Left cardiac atrium (tissue), 4 donors: ENCODE data around the gene E4F1. TPM values are rescaled to one million over a fixed set of nuclear protein-coding genes. Genes with fewer than 3 reads are reported as not detected.
"Not testable (repeated sequence)": the region's sequence is repeated elsewhere in the genome, so short reads cannot be mapped to it uniquely, and the experiment has no call there.

Experiments
- ATAC-seq, 2 donors: fragments of 200-7000 bp; cut with Tn5 transposase; one replicate each; pipeline ENCODE4 v1.9.1; 2020; ENCODE audit warnings: mild to moderate bottlenecking in 2 of 2, moderate library complexity in 2 of 2
- DNase-seq: peaks from one replicate; pipeline ENCODE4 v3.0.0-alpha.2; 2020
- intact Hi-C, 2 donors: fragments of 100-400 bp; cut with DNase I; formaldehyde crosslinking; loops; one replicate each; pipeline versions ENCODE4 v1.14.1 to v1.15.1; 2022 to 2023
- total RNA-seq, 2 donors: library from RNA; stranded (reverse); fragmentation: NEBNext Ultra II Directional; extraction: Animal tissue kit (Norgen Biotek cat#: 25700); gene quantifications; one replicate each; pipeline ENCODE4 v1.2.1, GENCODE V29; 2021
- donor health status: DM: no; HTN: yes; CAD: no.
- donor health status: DM: no; HTN: yes; CAD: no; lungs with severe emphysema.
- donor health status: DM: yes; HTN: yes; CAD: no.
- donor health status: Dilated cardiomyopathy.

E4F1 gene
- total RNA-seq, 2 donors from 2014 or later: 11.9 to 15.0 TPM

GRCh38 chr16:2203119-2203688 is 20.2 kb upstream of the E4F1 start:
- intact Hi-C loops, ATAC-seq, DNase-seq: not testable (repeated sequence)

DNA sequence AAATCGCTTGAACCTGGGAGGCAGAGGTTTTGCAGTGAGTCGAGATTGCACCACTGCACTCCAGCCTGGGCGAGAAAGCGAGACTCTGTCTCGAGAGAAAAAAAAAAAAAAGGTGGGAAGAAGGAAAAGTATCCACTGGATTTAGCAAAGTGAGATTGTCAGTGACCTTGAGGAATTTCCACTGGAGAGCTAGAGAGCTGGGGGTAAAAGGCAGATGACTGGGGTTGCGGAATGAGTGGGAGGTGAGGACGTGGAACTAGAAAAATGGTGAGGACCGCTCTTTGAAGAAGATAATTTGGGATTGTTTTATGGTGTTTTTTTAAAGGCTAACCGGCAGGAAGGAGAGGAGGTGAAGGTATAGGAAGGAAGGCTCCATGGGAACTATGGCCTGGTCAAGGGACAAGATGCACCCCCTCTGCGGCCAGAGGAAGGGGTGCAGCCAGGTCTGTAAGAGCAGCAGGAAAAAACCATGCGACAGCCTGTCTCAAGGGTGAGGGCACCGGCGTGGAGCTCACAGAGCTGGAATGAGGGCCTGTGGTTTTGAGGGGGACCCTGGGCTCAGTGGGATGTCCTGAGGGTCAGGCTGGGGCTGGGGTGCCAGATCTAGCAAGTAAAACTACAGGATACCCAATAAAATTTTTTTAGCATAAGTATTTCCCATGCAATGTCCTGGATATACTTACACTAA is 18.8 kb upstream of the E4F1 start:
- intact Hi-C loops: no loop called here
- DNase-seq (no peak), ATAC-seq (no peak)

DNA sequence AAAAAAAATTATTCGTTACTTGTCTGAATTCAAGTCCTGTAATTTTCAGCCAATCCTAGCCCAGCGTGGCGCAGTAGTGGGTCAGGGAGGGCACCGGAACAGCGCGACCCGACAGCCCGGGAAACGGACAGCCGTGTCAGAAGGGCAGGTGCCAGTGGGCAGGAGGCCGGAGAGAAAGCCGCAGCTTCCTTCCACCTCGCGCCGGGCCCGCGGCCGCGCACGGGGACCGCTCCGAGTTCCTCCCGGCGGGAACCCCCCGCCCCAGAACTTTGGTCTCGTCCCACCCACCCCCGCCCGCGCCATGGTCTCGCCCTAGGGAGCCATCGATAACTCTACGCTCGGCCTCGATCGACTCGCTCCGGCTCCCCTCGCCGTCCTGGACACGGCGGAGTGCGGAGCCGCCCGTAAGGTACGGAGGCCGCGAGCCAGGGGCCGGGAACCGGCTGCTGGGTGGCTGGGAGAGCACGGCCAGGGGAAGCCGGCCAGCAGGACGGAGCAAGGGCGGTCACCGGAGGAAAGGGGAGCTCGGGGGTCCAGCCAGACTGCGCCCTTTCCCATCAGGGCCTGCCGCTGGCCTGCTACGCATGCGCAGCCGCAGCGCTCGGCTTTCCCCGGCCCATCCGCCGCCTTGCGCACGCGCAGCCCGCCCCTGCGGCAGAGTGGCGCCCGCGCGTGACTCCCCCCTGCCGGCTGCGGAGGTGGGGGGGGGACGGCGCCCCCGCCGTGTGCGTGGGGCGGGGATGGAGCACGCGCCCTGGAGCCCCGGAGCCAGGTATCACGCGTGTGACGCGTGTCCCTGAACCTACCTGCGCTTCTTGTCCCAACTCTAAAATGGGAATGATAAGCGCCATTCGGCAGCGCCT is 18.1 kb upstream of the E4F1 start, which contains the start of gene MLST8:
MLST8 (plus strand) TSS at position 351 of the 863 bp plus-strand sequence. CDS start 632 bp downstream, outside the sequence.
- intact Hi-C loops: no loop called here
- ATAC-seq: peak; percentile 86
- DNase-seq: peak; percentile 90

DNA sequence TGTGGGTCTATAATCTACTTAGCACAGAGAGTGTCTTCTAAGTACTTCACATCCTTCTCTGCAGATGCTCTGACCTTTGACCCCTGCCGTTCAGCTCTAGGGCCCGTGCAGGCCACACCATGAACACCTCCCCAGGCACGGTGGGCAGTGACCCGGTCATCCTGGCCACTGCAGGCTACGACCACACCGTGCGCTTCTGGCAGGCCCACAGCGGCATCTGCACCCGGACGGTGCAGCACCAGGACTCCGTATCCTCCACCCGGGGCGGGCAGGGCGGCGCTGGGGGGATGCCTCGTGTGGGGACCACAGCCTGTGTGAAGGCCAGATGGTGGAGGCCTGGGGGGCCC is 17.5 kb upstream of the E4F1 start:
- intact Hi-C loops: no loop called here
- DNase-seq: no peak
- ATAC-seq: peak; percentile 7 to 22

DNA sequence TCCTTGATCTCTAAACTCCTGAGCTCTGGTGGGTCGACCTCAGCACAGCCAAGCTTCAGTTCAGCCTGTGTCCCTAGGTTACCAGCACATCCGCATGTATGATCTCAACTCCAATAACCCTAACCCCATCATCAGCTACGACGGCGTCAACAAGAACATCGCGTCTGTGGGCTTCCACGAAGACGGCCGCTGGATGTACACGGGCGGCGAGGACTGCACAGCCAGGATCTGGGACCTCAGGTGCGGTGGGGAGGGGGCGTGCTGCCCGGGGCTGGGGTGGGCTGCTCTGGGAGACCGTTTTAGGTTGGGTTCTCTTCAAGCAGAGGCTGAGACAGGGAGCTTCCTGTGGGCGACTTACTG is 17.0 kb upstream of the E4F1 start:
- intact Hi-C loops: no loop called here
- ATAC-seq (no peak), DNase-seq (no peak)

DNA sequence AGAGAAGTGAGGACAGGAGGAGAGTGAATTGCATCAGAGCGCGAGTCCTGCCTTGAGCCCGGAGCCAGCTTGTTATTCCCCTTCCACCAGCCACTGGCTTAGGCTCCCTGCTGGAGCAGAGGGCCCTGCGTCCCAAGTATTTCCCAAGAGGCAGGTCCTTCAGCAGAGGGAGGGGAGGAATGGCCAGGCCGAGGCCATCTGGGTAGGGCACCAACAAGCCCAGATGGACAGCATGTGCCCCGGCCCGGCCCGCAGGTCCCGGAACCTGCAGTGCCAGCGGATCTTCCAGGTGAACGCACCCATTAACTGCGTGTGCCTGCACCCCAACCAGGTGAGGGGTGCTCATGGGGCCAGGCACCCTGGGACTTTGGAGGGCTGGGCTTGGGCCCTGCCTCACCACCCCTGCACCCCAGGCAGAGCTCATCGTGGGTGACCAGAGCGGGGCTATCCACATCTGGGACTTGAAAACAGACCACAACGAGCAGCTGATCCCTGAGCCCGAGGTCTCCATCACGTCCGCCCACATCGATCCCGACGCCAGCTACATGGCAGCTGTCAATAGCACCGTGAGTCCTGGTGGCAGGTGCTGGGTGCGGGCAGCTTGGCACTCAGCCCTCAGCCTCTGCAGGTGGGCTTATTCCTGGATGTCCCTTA is 16.5 kb upstream of the E4F1 start:
- intact Hi-C loops: no loop called here
- DNase-seq (no peak), ATAC-seq (peak in 1 of 2 donors; percentile 4)

GRCh38 chr16:2207872-2208271 is 15.5 kb upstream of the E4F1 start:
- intact Hi-C loops: no loop called here
- ATAC-seq (no peak), DNase-seq (no peak)

DNA sequence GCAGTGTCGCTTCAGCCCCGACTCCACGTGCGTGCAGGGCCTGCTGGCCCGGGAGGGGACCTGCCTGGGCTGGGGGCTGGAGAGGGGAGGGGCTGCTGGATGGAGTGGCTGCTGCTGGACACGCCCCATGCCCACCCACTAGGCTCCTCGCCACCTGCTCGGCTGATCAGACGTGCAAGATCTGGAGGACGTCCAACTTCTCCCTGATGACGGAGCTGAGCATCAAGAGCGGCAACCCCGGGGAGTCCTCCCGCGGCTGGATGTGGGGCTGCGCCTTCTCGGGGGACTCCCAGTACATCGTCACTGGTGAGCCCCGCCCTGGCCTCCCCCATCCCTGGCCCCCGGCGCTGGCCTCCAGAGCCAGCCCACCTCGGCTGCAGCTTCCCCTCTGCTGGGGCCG is 15.1 kb upstream of the E4F1 start:
- ATAC-seq (no peak), DNase-seq (no peak)
- intact Hi-C loops: no loop called here

DNA sequence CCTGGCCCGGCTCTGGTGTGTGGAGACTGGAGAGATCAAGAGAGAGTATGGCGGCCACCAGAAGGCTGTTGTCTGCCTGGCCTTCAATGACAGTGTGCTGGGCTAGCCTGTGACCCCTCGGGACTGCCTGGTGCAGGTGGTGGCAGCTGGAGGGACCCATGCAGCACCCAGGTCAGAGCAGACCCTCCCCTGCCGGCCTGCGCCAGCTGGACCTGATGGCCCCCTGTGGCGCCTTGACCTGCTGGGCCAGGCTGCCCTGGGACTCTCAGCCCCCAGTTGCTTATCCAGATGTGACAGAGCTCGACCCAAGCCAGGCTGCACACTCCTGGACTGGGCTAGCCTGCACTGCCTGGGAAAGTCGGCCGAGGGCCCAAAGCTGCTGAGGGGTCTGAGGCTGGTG is 14.6 kb upstream of the E4F1 start:
- ATAC-seq: no peak
- intact Hi-C loops: no loop called here
- no peak for DNase-seq

- ATAC-seq: no peak
Observed at GRCh38 chr16:2209258-2210008, 14.0 kb upstream of the E4F1 start.

DNA sequence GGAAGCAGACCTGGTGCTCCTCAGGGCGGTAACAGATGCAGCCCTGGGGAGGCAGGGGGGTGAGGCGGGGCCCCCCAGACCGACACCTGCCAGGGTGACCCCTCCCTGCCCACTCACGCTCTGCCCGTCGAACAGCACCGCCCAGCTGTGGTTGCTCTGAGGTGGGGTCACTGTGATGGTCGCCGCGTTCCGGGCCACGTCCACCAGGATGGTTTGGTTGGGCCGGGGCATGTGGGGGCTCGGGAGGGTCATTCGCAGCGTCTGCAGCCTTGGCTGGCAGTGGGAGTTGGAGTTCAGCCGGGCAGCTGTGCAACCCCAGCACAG is 13.4 kb upstream of the E4F1 start:
- intact Hi-C loops: loop anchor here in 1 of 2 donors (5.0 kb wide), 1 partner anchor 53 kb away; the partner anchor contains the start of gene TRAF7
- DNase-seq (no peak), ATAC-seq (no peak)

More at GRCh38 chr16:2209258-2210008, 14.0 kb upstream of the E4F1 start:
- intact Hi-C loops: loop anchor here in 1 of 2 donors (5.0 kb wide), 1 partner anchor 52 kb away; the partner anchor contains the start of gene TRAF7
- no peak for DNase-seq

GRCh38 chr16:2210386-2211365 is 12.7 kb upstream of the E4F1 start, which contains the start of gene BRICD5:
Gene BRICD5 (minus strand): TSS chr16:2210863. CDS start chr16:2210833, 30 bp downstream.
- ATAC-seq: no peak
- intact Hi-C loops: loop anchor here in 1 of 2 donors (5.0 kb wide), 1 partner anchor 53 kb away; the partner anchor contains the start of gene TRAF7
- DNase-seq: no peak

DNA sequence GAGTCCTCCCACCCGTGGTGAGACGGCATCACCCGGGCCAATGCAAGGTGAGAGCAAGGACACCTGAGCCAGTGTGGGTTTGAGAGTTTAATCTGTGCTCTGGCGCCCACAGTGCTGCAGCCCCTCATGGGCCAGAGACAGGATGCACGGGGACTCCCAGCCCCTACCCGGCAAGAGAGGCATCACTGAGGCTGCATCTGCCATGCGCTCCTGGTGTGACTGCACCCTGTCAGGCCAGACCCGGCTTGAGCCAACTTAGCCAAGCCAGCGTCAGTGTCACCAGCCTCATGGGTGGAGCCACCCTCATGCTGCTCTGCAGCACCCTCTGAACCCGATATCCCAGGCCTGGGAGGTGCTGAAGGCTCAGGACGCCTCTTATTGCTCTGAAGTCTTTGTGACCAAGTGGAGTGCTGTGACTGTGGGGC is 11.5 kb upstream of the E4F1 start:
- DNase-seq (no peak), ATAC-seq (no peak)
- intact Hi-C loops: loop anchor here in 1 of 2 donors (5.0 kb wide), 1 partner anchor 55 kb away; the partner anchor contains the start of gene TRAF7

DNA sequence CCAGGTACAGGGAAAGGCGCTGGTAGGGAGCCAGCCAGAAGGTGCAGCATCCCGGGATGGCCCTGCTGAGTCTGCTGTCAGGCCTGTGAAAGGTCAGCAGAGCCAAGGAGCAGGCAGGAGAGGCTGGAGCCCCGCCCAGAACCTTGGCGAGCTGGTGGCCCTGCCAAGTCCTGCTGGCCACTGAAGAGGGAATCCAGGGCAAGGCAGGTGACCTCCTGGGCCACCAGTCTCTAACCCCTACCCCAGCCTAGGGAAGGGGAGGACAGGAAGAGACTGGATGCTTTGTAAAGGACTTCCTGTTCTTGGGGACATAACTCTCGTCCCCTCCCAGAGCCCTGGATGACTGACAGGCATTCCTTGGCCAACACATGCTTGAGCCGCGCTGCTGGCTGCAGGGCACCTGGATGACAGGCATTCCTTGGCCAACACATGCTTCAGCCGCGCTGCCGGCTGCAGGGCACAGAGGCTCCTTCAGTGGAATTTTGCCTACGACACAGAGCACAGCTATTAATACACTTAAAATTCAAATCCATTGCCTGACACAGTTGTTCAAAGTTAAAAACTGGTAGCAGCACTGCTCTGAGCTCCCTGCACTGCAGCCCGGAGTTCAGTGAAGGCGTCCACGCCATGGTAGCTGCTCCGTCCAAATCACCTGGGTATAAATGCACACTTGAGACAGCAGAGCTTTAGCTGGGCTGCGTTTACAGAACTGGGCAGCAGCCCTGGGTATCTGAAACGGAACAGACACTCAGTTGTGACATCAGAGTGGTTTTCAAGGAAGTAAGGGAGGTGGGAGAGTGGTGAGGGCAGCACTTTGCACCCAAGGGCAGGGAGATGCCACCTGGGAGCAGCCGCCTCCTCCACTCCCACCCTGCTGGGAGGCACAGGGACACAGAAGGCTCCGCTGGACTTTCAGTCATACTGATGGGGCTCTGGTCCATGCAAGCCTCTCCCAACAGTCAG is 10.7 kb upstream of the E4F1 start:
- intact Hi-C loops: loop anchor here in 1 of 2 donors (5.0 kb wide), 1 partner anchor 55 kb away; the partner anchor contains the start of gene TRAF7
- no peak for ATAC-seq
- no peak for DNase-seq

- ATAC-seq (no peak), DNase-seq (no peak)
- intact Hi-C loops: loop anchor here in 1 of 2 donors (5.0 kb wide), 1 partner anchor 57 kb away; the partner anchor contains the start of gene TRAF7
Observed at GRCh38 chr16:2213817-2214718, 9.3 kb upstream of the E4F1 start.
